Measurements from ENCODE around the gene FAM20C.

DNA sequence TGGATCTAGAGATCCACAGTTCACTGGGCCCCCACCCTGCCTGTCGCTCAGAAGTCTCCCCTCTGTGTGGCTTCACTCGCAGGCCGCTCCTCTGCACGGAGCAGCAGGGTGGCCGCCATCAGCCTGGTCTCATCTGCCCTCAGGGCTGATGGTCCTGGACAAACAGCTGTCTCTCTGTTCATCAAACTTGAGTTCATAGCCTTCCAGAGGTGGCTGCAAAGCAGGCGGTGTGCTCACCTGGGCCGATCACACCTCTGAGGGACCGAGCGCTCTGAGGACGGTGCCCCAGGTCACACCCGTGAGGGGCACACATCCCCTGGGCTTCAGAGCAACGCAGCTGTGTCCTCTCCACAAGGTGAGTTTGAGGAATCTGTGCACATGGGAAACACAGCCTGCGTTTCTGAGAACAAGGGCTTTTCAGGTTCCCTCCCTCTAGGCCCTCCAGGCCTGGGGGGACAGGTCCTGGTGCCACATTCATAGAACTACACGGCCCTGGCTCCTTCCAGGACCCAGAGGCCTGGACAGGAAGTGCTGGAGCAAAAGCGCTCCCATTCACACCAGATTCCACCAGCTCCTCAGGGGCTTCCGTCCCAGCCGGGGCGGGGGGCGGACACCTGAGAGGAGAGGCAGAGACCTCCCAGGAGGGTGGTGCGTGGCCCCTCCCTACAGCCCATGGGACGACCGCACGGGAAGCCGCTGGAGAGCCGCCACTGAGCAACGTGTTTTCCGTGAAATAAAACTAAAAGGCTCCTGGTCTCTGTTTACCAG, 31.2 kb upstream of the FAM20C start:
- TF ChIP-seq CTCF (IDR thresholded peaks at IDR 0.05; ENCODE audit: extremely low read depth in 1 of 2, insufficient read depth in 1 of 2, low read depth in 1 of 2, low read length in 2 of 2) (no peak), EZH2 (IDR thresholded peaks at IDR 0.05; ENCODE audit: borderline replicate concordance, low read depth, low read length, severe bottlenecking) (no peak), POLR2AphosphoS5 (IDR thresholded peaks at IDR 0.05; ENCODE audit: insufficient read depth, low read depth, low read length) (no peak), POLR2A (IDR thresholded peaks at IDR 0.05; ENCODE audit: low read depth, low read length) (no peak), JUN (IDR thresholded peaks at IDR 0.05; ENCODE audit: borderline replicate concordance, insufficient read depth, insufficient read length, low read depth) (no peak), GATA2 (IDR thresholded peaks at IDR 0.05; ENCODE audit: insufficient read depth, insufficient read length, low read depth, low read length) (no peak), FOS (IDR thresholded peaks at IDR 0.05; ENCODE audit: borderline replicate concordance, insufficient read depth, low read length) (no peak), MYC (IDR thresholded peaks at IDR 0.05; ENCODE audit: low read depth, low read length) (no peak)
- TF ChIP-seq, protein P1, sequence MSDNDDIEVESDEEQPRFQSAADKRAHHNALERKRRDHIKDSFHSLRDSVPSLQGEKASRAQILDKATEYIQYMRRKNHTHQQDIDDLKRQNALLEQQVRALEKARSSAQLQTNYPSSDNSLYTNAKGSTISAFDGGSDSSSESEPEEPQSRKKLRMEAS (IDR thresholded peaks at IDR 0.05; ENCODE audit: insufficient read depth, insufficient read length) = no peak
